ENCODE measurements around the gene SLC22A16. TPM values are rescaled to one million over a fixed set of nuclear protein-coding genes. Genes with fewer than 3 reads are reported as not detected.
A peak's percentile ranks its signal among the peaks of the same experiment; 100 is the strongest.

The SLC22A16 gene
- total RNA-seq, 1 experiment from 2014 or later: not detected

- TF ChIP-seq CTCF (IDR thresholded peaks at IDR 0.05; ENCODE audit: unreplicated experiment): no peak
- DNase-seq: no peak
- Mint-ChIP-seq H3K27ac (ENCODE audit: unreplicated experiment) (no peak overlapping the region), H3K36me3 (ENCODE audit: insufficient read depth, unreplicated experiment) (peaks cover 8% of the 10 kb centered on the region), H3K4me3 (ENCODE audit: low read depth, unreplicated experiment) (no peak overlapping the region), H3K9me3 (ENCODE audit: low read depth, unreplicated experiment) (no peaks in the 10 kb centered on the region), H3K4me1 (ENCODE audit: low read depth, unreplicated experiment) (peaks cover 10% of the 10 kb centered on the region), H3K27me3 (ENCODE audit: unreplicated experiment) (peaks cover 21% of the 10 kb centered on the region)
- intact Hi-C loops (cut with micrococcal nuclease; ENCODE audit: unreplicated experiment): no loop called here
- BruUV-seq (replicated peaks): no TSS peak
- CTCF ChIA-PET: no interaction called here
Measured at GRCh38 chr6:110418594-110418993, 57.8 kb downstream of the SLC22A16 start.

GRCh38 chr6:110415086-110415916 is 61.1 kb downstream of the SLC22A16 start, which contains the start of gene DDO:
Gene DDO (minus strand): TSS chr6:110415575. CDS start chr6:110413462, 2,113 bp downstream.
- peak; percentile 19 for DNase-seq
- intact Hi-C loops (cut with micrococcal nuclease; ENCODE audit: unreplicated experiment): no loop called here
- H3K36me3 Mint-ChIP-seq (ENCODE audit: insufficient read depth, unreplicated experiment): peaks cover 8% of the 10 kb centered on the region
- CTCF ChIA-PET: no interaction called here
- no peak within 1 kb of the TSS for H3K27ac Mint-ChIP-seq (ENCODE audit: unreplicated experiment)
- TSS peak; percentile 64 for BruUV-seq (replicated peaks)
- no peaks in the 10 kb centered on the region for H3K27me3 Mint-ChIP-seq (ENCODE audit: unreplicated experiment)
- peak within 1 kb of the TSS; percentile 53 for H3K4me3 Mint-ChIP-seq (ENCODE audit: low read depth, unreplicated experiment)
- H3K9me3 Mint-ChIP-seq (ENCODE audit: low read depth, unreplicated experiment): no peaks in the 10 kb centered on the region
- H3K4me1 Mint-ChIP-seq (ENCODE audit: low read depth, unreplicated experiment): peaks cover 10% of the 10 kb centered on the region
- TF ChIP-seq CTCF (IDR thresholded peaks at IDR 0.05; ENCODE audit: unreplicated experiment): no peak

GRCh38 chr6:110414669-110415068 is 61.7 kb downstream of the SLC22A16 start:
- H3K27me3 Mint-ChIP-seq (ENCODE audit: unreplicated experiment): no peaks in the 10 kb centered on the region
- H3K4me3 Mint-ChIP-seq (ENCODE audit: low read depth, unreplicated experiment): peak overlapping the region; percentile 53
- peaks cover 10% of the 10 kb centered on the region for H3K4me1 Mint-ChIP-seq (ENCODE audit: low read depth, unreplicated experiment)
- CTCF ChIA-PET: interaction anchor here (1.1 kb wide), 1 partner anchor 10 kb away, joined by 3 read pairs; no protein-coding TSS in a partner anchor
- intact Hi-C loops (cut with micrococcal nuclease; ENCODE audit: unreplicated experiment): no loop called here
- no peaks in the 10 kb centered on the region for H3K9me3 Mint-ChIP-seq (ENCODE audit: low read depth, unreplicated experiment)
- BruUV-seq (replicated peaks): no TSS peak
- TF ChIP-seq CTCF (IDR thresholded peaks at IDR 0.05; ENCODE audit: unreplicated experiment): no peak
- no peak overlapping the region for H3K27ac Mint-ChIP-seq (ENCODE audit: unreplicated experiment)
- no peak for DNase-seq
- H3K36me3 Mint-ChIP-seq (ENCODE audit: insufficient read depth, unreplicated experiment): peaks cover 8% of the 10 kb centered on the region

GRCh38 chr6:110412360-110412759 is 64.1 kb downstream of the SLC22A16 start:
- no peak for TF ChIP-seq CTCF (IDR thresholded peaks at IDR 0.05; ENCODE audit: unreplicated experiment)
- H3K9me3 Mint-ChIP-seq (ENCODE audit: low read depth, unreplicated experiment): no peaks in the 10 kb centered on the region
- intact Hi-C loops (cut with micrococcal nuclease; ENCODE audit: unreplicated experiment): no loop called here
- H3K4me1 Mint-ChIP-seq (ENCODE audit: low read depth, unreplicated experiment): peaks cover 10% of the 10 kb centered on the region
- H3K36me3 Mint-ChIP-seq (ENCODE audit: insufficient read depth, unreplicated experiment): peaks cover 8% of the 10 kb centered on the region
- CTCF ChIA-PET: no interaction called here
- no peak overlapping the region for H3K4me3 Mint-ChIP-seq (ENCODE audit: low read depth, unreplicated experiment)
- no peaks in the 10 kb centered on the region for H3K27me3 Mint-ChIP-seq (ENCODE audit: unreplicated experiment)
- no peak for DNase-seq
- no peak overlapping the region for H3K27ac Mint-ChIP-seq (ENCODE audit: unreplicated experiment)
- no TSS peak for BruUV-seq (replicated peaks)
